K562 (cell line): ENCODE results near the gene VSIG10L2. TPM values are rescaled to one million over a fixed set of nuclear protein-coding genes. Genes with fewer than 3 reads are reported as not detected.
A peak's percentile ranks its signal among the peaks of the same experiment; 100 is the strongest.

ENCODE experiments used
- polyA plus RNA-seq, 8 experiments: library from polyadenylated mRNA; depleted of rRNA in 4 of 8; stranded (reverse) in 5 of 8; unstranded in 3 of 8; fragments of >200 nt; fragmentation: Nextera tagmentation in 2 of 8; fragmentation: Illumina TruSeq in 1 of 8; extraction: Ambion mirVana in 2 of 8; extraction: Trizol in 1 of 8; gene quantifications; 2 replicates each; pipeline versions ENCODE4 v1.2.1 to v1.2.3, GENCODE V29; 2011 to 2014; ENCODE audit warnings: inconsistent platforms in 1 of 8, missing spikeins in 1 of 8
- total RNA-seq, 7 experiments: library from RNA; depleted of rRNA in 6 of 7; stranded (reverse); fragments of >200 nt in 6 of 7; fragmentation: Illumina TruSeq in 2 of 7; extraction: Trizol in 2 of 7; gene quantifications; 2 replicates each; pipeline versions ENCODE4 v1.2.1 to v1.2.3, GENCODE V29; 2011 to 2021; ENCODE audit warnings: low replicate concordance in 1 of 7
- TF ChIP-seq, protein P1 (sequence below), 2 experiments: fragments of 450-650 bp in 1 of 2; sonication (generic) in 1 of 2; formaldehyde crosslinking in 1 of 2; IDR thresholded peaks; 2 replicates each; pipeline versions ENCODE4 v1.7.1 to v1.9.0; 2016 to 2022; ENCODE audit warnings: inconsistent platforms in 1 of 2, mild to moderate bottlenecking in 1 of 2, missing genetic modification reagents in 1 of 2

Gene VSIG10L2
- total and polyA plus RNA-seq, 9 of the 15 experiments (the other 6 are each of a cell fraction or from before 2014, with no cell fraction given) = not detected

DNA sequence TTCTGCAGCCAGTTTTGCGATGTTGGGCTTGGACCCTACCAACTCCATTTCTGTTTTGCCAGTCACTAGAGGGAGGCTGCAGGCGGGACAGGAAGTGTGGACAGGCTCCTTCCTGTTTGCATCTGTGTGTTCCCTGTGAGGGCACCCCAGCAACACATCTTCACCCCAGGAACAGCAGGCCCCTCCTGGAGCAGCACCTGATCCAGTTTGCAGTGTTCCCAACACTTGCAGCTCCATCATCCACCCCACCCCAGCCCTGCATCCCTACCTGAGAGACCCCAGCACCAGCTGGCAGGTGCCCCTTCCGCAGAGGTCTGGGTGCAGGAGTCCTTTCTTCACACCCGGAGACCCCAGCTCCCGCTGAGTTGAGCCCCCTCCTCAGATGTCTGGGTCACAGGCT lies 7.4 kb upstream of the VSIG10L2 start (continued):
- TF ChIP-seq, protein P1, sequence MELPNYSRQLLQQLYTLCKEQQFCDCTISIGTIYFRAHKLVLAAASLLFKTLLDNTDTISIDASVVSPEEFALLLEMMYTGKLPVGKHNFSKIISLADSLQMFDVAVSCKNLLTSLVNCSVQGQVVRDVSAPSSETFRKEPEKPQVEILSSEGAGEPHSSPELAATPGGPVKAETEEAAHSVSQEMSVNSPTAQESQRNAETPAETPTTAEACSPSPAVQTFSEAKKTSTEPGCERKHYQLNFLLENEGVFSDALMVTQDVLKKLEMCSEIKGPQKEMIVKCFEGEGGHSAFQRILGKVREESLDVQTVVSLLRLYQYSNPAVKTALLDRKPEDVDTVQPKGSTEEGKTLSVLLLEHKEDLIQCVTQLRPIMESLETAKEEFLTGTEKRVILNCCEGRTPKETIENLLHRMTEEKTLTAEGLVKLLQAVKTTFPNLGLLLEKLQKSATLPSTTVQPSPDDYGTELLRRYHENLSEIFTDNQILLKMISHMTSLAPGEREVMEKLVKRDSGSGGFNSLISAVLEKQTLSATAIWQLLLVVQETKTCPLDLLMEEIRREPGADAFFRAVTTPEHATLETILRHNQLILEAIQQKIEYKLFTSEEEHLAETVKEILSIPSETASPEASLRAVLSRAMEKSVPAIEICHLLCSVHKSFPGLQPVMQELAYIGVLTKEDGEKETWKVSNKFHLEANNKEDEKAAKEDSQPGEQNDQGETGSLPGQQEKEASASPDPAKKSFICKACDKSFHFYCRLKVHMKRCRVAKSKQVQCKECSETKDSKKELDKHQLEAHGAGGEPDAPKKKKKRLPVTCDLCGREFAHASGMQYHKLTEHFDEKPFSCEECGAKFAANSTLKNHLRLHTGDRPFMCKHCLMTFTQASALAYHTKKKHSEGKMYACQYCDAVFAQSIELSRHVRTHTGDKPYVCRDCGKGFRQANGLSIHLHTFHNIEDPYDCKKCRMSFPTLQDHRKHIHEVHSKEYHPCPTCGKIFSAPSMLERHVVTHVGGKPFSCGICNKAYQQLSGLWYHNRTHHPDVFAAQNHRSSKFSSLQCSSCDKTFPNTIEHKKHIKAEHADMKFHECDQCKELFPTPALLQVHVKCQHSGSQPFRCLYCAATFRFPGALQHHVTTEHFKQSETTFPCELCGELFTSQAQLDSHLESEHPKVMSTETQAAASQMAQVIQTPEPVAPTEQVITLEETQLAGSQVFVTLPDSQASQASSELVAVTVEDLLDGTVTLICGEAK (IDR thresholded peaks at IDR 0.05) = peak; percentile 77
- TF ChIP-seq, protein P1 (CRISPR knock-in tag; IDR thresholded peaks at IDR 0.05) = no peak
